GM19397 (cell line): Measurements from ENCODE around the gene CFAP43.

Source experiments
- ATAC-seq: cut with Tn5 transposase; IDR thresholded peaks from one replicate; pipeline ENCODE4 v1.9.1; 2021; ENCODE audit warnings: mild to moderate bottlenecking, moderate library complexity; ENCODE audit not compliant: unreplicated experiment

Gene CFAP43

GRCh38 chr10:104231784-104232612 lies at the start of gene CFAP43:
CFAP43 (minus strand) TSS chr10:104232364; CDS start chr10:104232246, 118 bp downstream.
- ATAC-seq, result peak; percentile 100

GRCh38 chr10:104281694-104282093 lies 49.5 kb upstream of the CFAP43 start:
- no peak for ATAC-seq

- ATAC-seq, result no peak
These were observed 47.5 kb upstream of the CFAP43 start for GRCh38 chr10:104279550-104280259.

GRCh38 chr10:104277785-104278184 lies 45.6 kb upstream of the CFAP43 start:
- ATAC-seq, result no peak

DNA sequence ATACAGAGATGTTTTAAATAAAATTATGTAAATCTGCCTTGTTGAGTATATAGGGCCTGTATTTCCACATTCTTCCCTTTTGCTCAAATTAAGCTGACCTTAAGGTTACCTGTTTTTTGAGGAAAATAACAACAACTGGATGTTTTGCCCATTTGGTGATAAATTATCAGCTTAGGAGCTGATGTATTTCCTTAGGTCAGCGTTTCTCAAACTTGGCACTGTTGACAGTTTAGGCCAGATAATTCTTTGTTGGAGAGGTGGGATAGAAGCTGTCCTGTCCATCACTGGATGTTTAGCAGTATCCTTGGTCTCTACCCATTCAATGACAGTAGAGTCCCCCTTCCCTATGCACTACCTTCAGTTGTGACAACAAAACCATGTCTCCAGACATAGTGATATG lies 44.0 kb upstream of the CFAP43 start:
- no peak for ATAC-seq

GRCh38 chr10:104274762-104275721 lies 42.9 kb upstream of the CFAP43 start:
- peak; percentile 69 for ATAC-seq

- no peak for ATAC-seq
These were observed 41.9 kb upstream of the CFAP43 start for GRCh38 chr10:104273899-104274575.

DNA sequence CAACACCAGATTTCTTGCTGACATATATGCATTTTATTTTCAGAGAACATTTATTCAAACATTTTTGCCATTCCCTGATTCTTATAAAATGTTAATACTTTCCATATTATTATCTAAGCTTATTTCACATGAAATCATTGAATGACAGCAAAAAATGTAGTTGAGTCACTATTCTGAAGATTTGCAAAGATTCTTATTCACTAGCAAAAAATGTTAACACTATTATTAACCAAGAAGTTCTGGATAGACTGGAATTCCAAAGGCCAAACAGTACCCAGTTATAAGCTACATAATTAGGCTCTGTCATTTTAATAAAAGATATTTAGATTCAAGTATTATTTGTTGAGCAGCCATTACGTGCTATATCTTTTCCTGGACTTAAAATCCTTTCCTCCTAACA lies 41.1 kb upstream of the CFAP43 start:
- no peak for ATAC-seq

- ATAC-seq, result peak; percentile 99
These were observed 36.8 kb upstream of the CFAP43 start, which contains the start of gene GSTO2 for GRCh38 chr10:104268713-104269645. GSTO2 (plus strand) TSS chr10:104269184; CDS start chr10:104274916, 5,732 bp downstream.

DNA sequence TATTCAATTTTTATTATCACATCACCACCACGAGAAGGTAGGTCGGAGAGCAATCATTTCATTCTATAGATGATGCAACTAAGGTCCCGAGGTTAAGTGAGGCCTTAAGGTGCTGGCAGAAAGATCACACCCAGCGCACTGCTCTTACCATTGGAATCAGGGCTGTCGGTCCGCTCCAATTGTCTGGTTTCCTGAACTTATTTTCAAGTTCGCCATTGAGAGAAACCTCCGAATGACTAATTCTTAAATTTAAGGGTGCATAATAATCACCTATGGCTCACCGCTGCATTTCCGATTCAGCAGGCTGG lies 36.2 kb upstream of the CFAP43 start:
- no peak for ATAC-seq

- no peak for ATAC-seq
These were observed 35.7 kb upstream of the CFAP43 start for GRCh38 chr10:104267721-104268404.

DNA sequence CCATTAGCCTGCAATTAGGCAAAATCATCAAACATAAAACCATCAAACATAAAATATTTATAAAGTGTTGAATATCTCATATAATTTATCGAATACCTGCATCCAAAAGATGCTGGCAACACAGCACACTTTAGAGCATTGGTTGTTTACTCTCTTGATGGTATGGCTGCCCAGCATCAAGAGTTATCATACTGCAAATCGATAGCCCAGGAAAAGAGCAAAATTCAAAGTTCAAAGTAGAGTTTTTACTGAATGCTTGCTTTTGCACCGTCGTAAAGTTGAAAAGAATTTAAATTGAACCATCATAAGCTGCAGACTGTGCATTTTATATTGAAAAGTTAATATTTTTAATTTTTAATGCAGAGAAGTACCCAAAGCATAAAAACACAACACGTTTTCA lies 32.6 kb upstream of the CFAP43 start:
- ATAC-seq, result no peak

- no peak for ATAC-seq
These were observed 29.9 kb upstream of the CFAP43 start for GRCh38 chr10:104262055-104262454.

DNA sequence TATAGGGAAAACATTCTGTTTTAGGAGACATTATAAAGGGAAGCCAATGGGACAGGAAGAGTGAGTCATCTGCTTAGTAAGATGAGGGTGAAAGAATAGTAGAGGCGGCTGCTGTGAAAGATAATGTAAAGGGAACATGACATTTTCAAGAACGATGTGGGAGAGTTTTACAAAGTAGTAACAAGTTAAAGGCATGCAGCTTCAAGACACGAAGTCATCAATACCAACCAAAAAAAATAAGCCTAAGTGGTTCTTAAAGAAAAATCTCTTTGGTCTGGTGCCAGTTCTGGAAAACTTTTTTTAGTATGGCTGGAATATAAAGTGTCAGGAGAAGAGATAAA lies 28.6 kb upstream of the CFAP43 start:
- no peak for ATAC-seq

DNA sequence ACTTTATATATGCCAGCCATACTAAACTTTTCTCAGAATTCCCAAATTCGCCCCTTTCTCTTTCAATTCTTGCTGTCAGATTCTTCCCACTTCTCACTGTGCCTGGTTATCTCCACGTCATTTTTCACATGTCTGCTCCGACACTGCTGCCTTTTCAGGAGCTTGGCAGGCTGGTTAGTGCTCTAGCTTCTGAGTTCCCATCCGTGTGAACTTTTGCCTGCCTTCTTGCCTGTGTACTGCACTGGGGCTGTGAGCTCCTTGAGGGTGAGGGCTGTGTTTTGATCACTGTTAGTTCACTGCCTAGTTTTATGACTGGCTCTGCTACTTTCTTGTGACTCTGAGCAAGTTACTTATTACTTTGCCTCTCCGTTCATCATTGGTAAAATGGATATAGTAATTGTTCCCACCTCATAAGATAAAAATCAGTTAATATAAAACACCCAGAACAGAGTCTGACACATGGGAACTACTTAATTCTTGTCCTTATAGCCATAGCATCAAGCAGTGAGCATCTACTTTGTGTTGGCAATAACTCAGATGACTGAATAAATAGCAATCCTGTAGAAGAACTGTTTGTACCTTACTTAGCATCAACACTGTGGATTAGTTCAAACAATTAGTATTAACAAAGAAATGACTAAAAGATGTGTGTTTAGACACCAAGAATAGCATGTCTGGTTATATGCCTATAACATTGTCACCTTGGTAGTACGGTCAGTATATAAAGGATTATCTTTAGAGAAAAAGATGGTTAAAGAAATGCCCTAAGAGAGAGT lies 28.0 kb upstream of the CFAP43 start:
- no peak for ATAC-seq

DNA sequence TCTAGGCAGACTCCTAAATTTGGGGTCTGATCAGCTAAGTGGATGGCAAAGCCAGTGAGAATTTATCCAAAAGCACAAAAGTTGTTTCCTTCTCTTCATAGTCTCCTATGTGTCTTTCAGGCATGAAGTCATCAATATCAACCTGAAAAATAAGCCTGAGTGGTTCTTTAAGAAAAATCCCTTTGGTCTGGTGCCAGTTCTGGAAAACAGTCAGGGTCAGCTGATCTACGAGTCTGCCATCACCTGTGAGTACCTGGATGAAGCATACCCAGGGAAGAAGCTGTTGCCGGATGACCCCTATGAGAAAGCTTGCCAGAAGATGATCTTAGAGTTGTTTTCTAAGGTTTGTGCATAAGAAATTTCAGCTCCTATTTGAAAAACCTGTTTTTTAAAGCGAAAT lies 27.3 kb upstream of the CFAP43 start:
- no peak for ATAC-seq

- no peak for ATAC-seq
These were observed 26.0 kb upstream of the CFAP43 start for GRCh38 chr10:104258209-104258608.

GRCh38 chr10:104257235-104257634 lies 25.1 kb upstream of the CFAP43 start:
- ATAC-seq, result no peak
